ENCODE results near the gene DEDD2.

The DEDD2 gene

GRCh38 chr19:42170715-42171114 is 46.8 kb downstream of the DEDD2 start:
- DNase-seq (ENCODE audit: extremely low read depth, low read depth), result no peak
- TF ChIP-seq CTCF (IDR thresholded peaks at IDR 0.05; ENCODE audit: low read depth, low read length, missing control alignments), result no peak
- no peak overlapping the region for H3K4me3 ChIP-seq (replicated peaks; ENCODE audit: low read depth, low read length)

GRCh38 chr19:42169486-42170413 is 47.7 kb downstream of the DEDD2 start:
- TF ChIP-seq CTCF (IDR thresholded peaks at IDR 0.05; ENCODE audit: low read depth, low read length, missing control alignments), result no peak
- DNase-seq (ENCODE audit: extremely low read depth, low read depth), result no peak
- no peak overlapping the region for H3K4me3 ChIP-seq (replicated peaks; ENCODE audit: low read depth, low read length)

GRCh38 chr19:42168206-42168605 is 49.3 kb downstream of the DEDD2 start:
- no peak overlapping the region for H3K4me3 ChIP-seq (replicated peaks; ENCODE audit: low read depth, low read length)
- DNase-seq (ENCODE audit: extremely low read depth, low read depth), result no peak
- TF ChIP-seq CTCF (IDR thresholded peaks at IDR 0.05; ENCODE audit: low read depth, low read length, missing control alignments), result no peak

- DNase-seq (ENCODE audit: extremely low read depth, low read depth), result no peak
- no peak overlapping the region for H3K4me3 ChIP-seq (replicated peaks; ENCODE audit: low read depth, low read length)
Observed at GRCh38 chr19:42166316-42166715, 51.2 kb downstream of the DEDD2 start.

GRCh38 chr19:42165146-42165545 is 52.3 kb downstream of the DEDD2 start:
- no peak for DNase-seq (ENCODE audit: extremely low read depth, low read depth)
- H3K4me3 ChIP-seq (replicated peaks; ENCODE audit: low read depth, low read length), result no peak overlapping the region
- TF ChIP-seq CTCF (IDR thresholded peaks at IDR 0.05; ENCODE audit: low read depth, low read length, missing control alignments), result no peak

More at GRCh38 chr19:42166316-42166715, 51.2 kb downstream of the DEDD2 start:
- TF ChIP-seq CTCF (IDR thresholded peaks at IDR 0.05; ENCODE audit: low read depth, low read length, missing control alignments), result no peak

GRCh38 chr19:42161616-42162263 is 55.7 kb downstream of the DEDD2 start:
- no peak for DNase-seq (ENCODE audit: extremely low read depth, low read depth)
- no peak overlapping the region for H3K4me3 ChIP-seq (replicated peaks; ENCODE audit: low read depth, low read length)
- no peak for TF ChIP-seq CTCF (IDR thresholded peaks at IDR 0.05; ENCODE audit: low read depth, low read length, missing control alignments)
